Measurements from ENCODE around the gene ST3GAL3. TPM values are rescaled to one million over a fixed set of nuclear protein-coding genes. Genes with fewer than 3 reads are reported as not detected.

ST3GAL3 gene
- total RNA-seq, 1 experiment from 2014 or later = 26.8 TPM

DNA sequence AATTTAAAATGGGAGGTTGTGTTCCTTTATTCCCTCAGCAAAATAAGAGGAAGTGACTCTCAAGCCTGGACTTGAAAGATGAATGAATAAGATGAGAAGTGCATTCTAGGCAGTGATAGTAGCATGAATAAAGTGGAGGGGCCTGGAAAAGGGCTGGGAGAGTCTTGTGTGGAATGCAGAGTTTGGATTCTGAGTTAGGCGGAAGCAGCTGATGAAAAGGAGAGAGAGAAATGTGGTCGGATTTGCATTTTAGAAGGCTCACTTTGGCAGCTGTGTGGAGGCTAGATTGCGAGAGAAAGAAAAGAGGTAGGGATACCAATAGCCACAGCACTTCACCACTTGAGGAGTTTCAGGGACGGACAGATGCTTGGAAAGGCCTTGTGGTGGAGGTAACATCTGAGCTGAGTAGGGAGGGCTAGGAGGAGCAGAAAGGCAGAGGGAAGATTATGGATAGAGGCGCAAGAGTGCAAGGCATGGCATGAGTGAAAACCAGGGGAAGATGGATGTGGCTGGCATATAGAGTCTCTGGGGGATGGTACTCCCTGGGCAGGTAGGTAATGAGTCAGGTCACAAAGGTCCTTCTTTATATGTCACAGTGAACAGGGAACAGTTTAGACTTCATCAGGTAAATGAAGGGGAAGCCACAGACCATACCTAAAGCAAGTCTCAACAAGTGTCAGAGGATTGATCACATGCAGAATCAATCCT is 59.6 kb downstream of the ST3GAL3 start:
- no peak for TF ChIP-seq EZH2 (IDR thresholded peaks at IDR 0.05; ENCODE audit: borderline replicate concordance, low read depth, low read length, poor library complexity, severe bottlenecking)
- TF ChIP-seq, protein P1, sequence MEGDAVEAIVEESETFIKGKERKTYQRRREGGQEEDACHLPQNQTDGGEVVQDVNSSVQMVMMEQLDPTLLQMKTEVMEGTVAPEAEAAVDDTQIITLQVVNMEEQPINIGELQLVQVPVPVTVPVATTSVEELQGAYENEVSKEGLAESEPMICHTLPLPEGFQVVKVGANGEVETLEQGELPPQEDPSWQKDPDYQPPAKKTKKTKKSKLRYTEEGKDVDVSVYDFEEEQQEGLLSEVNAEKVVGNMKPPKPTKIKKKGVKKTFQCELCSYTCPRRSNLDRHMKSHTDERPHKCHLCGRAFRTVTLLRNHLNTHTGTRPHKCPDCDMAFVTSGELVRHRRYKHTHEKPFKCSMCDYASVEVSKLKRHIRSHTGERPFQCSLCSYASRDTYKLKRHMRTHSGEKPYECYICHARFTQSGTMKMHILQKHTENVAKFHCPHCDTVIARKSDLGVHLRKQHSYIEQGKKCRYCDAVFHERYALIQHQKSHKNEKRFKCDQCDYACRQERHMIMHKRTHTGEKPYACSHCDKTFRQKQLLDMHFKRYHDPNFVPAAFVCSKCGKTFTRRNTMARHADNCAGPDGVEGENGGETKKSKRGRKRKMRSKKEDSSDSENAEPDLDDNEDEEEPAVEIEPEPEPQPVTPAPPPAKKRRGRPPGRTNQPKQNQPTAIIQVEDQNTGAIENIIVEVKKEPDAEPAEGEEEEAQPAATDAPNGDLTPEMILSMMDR (conservative IDR thresholded peaks at IDR 0.05; ENCODE audit: low read depth, low read length) = no peak
- CTCF ChIA-PET = interaction anchor here (0.6 to 5.3 kb wide), 5 partner anchors 91 to 280 kb away, joined by 3 to 238 read pairs (median 4); partner anchors contain the start of gene ARTN
- H3K4me3 ChIP-seq (ENCODE audit: low read depth, low read length, poor library complexity, severe bottlenecking) = no peak overlapping the region
- peak overlapping the region; percentile 84 for H3K27ac ChIP-seq (ENCODE audit: low read depth, low read length, poor library complexity, severe bottlenecking)
- H3K27me3 ChIP-seq (replicated peaks; ENCODE audit: insufficient read depth, low read depth, low read length, poor library complexity) = no peaks in the 10 kb centered on the region
- H3K9me3 ChIP-seq (ENCODE audit: low read depth, low read length, poor library complexity, severe bottlenecking) = no peaks in the 10 kb centered on the region
- no peak for DNase-seq (ENCODE audit: low spot score)
- BruUV-seq (replicated peaks) = no TSS peak
- H3K4me1 ChIP-seq (ENCODE audit: insufficient read depth, low read length, poor library complexity, severe bottlenecking) = peaks cover 81% of the 10 kb centered on the region
- intact Hi-C loops (cut with micrococcal nuclease; ENCODE audit: unreplicated experiment) = loop anchor here (10.0 kb wide), 1 partner anchor 542 kb away; no protein-coding TSS in a partner anchor
- POLR2A ChIA-PET (ENCODE audit: low non-redundant PET) = no interaction called here
- H3K36me3 ChIP-seq (ENCODE audit: insufficient read depth, low read length, poor library complexity, severe bottlenecking) = no peaks in the 10 kb centered on the region

DNA sequence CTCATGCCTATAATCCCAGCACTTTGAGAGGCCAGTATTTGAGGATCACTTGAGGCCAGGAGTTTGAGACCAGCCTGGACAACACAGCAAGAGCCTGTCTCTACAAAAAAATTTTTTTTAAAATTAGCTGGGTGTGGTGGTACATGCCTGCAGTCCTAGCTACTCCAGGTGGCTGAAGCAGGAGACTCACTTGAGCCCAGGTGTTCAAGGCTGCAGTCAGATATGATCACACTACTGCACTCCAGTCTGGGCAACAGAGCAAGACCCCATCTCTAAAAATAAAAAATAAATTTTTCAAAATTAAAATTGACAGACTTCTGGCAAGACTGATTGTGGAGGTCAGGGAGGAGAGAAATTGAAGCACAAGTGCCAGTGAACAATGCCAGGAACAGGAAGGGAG is 60.8 kb downstream of the ST3GAL3 start:
- Histone ChIP-seq H3K27me3 (replicated peaks; ENCODE audit: insufficient read depth, low read depth, low read length, poor library complexity) (no peaks in the 10 kb centered on the region), H3K36me3 (ENCODE audit: insufficient read depth, low read length, poor library complexity, severe bottlenecking) (no peaks in the 10 kb centered on the region), H3K9me3 (ENCODE audit: low read depth, low read length, poor library complexity, severe bottlenecking) (no peaks in the 10 kb centered on the region), H3K4me3 (ENCODE audit: low read depth, low read length, poor library complexity, severe bottlenecking) (no peak overlapping the region), H3K27ac (ENCODE audit: low read depth, low read length, poor library complexity, severe bottlenecking) (peak overlapping the region; percentile 67), H3K4me1 (ENCODE audit: insufficient read depth, low read length, poor library complexity, severe bottlenecking) (peaks cover 71% of the 10 kb centered on the region)
- TF ChIP-seq EZH2 (IDR thresholded peaks at IDR 0.05; ENCODE audit: borderline replicate concordance, low read depth, low read length, poor library complexity, severe bottlenecking) = no peak
- TF ChIP-seq, protein P1 (conservative IDR thresholded peaks at IDR 0.05; ENCODE audit: low read depth, low read length) = no peak
- POLR2A ChIA-PET (ENCODE audit: low non-redundant PET) = no interaction called here
- no peak for DNase-seq (ENCODE audit: low spot score)
- intact Hi-C loops (cut with micrococcal nuclease; ENCODE audit: unreplicated experiment) = loop anchor here (10.0 kb wide), 1 partner anchor 543 kb away; no protein-coding TSS in a partner anchor
- CTCF ChIA-PET = no interaction called here
- BruUV-seq (replicated peaks) = no TSS peak

DNA sequence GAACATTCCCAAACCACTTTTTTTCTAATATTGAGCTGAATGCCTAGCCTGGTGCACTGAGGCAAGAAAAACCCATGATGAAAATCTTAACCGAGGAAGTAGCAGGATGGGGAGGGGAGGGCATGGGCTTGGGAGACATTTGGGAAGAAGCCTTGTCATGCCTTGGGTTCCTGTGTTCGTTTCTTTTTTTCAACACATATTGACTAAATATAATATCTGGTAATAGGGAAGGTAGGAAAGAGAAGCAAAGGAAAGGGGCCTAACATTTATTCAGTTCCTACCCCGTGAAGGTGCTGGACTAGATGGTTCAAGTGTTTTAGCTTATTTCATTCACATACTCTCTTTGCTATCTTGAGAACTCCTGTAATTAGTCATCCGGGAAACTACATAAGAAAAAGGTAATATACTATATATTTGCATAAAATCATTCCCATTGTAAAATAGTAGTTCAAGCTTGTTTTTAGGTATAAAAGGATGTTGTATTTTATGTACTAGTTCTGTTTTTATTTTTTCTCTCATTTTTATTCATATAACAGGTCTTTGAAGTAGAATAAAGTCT is 62.1 kb downstream of the ST3GAL3 start:
- BruUV-seq (replicated peaks) = no TSS peak
- Histone ChIP-seq H3K9me3 (ENCODE audit: low read depth, low read length, poor library complexity, severe bottlenecking) (no peaks in the 10 kb centered on the region), H3K4me1 (ENCODE audit: insufficient read depth, low read length, poor library complexity, severe bottlenecking) (peaks cover 58% of the 10 kb centered on the region), H3K27me3 (replicated peaks; ENCODE audit: insufficient read depth, low read depth, low read length, poor library complexity) (no peaks in the 10 kb centered on the region), H3K36me3 (ENCODE audit: insufficient read depth, low read length, poor library complexity, severe bottlenecking) (no peaks in the 10 kb centered on the region), H3K4me3 (ENCODE audit: low read depth, low read length, poor library complexity, severe bottlenecking) (no peak overlapping the region), H3K27ac (ENCODE audit: low read depth, low read length, poor library complexity, severe bottlenecking) (peak overlapping the region; percentile 48)
- ChIA-PET POLR2A (ENCODE audit: low non-redundant PET) (interaction anchor here (0.5 kb wide), 1 partner anchor 9 kb away, joined by 7 read pairs; no protein-coding TSS in a partner anchor), CTCF (interaction anchor here (0.7 kb wide), 1 partner anchor 164 kb away, joined by 3 read pairs; no protein-coding TSS in a partner anchor)
- DNase-seq (ENCODE audit: low spot score) = no peak
- no peak for TF ChIP-seq EZH2 (IDR thresholded peaks at IDR 0.05; ENCODE audit: borderline replicate concordance, low read depth, low read length, poor library complexity, severe bottlenecking)
- TF ChIP-seq, protein P1 (conservative IDR thresholded peaks at IDR 0.05; ENCODE audit: low read depth, low read length) = no peak
- intact Hi-C loops (cut with micrococcal nuclease; ENCODE audit: unreplicated experiment) = loop anchor here (10.0 kb wide), 1 partner anchor 545 kb away; no protein-coding TSS in a partner anchor

All from A673 (cell line).